NCI-H128 (cell line): ENCODE data around the gene PTPRK.

ENCODE experiments used
- DNase-seq: peaks from one replicate; lab custom pipeline; 2025; ENCODE audit not compliant: unreplicated experiment; lab: John Stamatoyannopoulos, UW

Gene PTPRK

GRCh38 chr6:128305228-128305627 lies 215.2 kb downstream of the PTPRK start:
- no peak for DNase-seq

GRCh38 chr6:128303870-128304269 lies 216.5 kb downstream of the PTPRK start:
- DNase-seq = no peak

GRCh38 chr6:128302942-128303341 lies 217.5 kb downstream of the PTPRK start:
- DNase-seq = no peak

- DNase-seq = no peak
These were observed 224.7 kb downstream of the PTPRK start for GRCh38 chr6:128295670-128296069.

- no peak for DNase-seq
These were observed 230.2 kb downstream of the PTPRK start for GRCh38 chr6:128290221-128290620.

- no peak for DNase-seq
These were observed 236.3 kb downstream of the PTPRK start for GRCh38 chr6:128284128-128284527.

- no peak for DNase-seq
These were observed 237.4 kb downstream of the PTPRK start for GRCh38 chr6:128282961-128283360.

- DNase-seq = no peak
These were observed 239.4 kb downstream of the PTPRK start for GRCh38 chr6:128280960-128281359.

- no peak for DNase-seq
These were observed 240.3 kb downstream of the PTPRK start for GRCh38 chr6:128280066-128280465.

GRCh38 chr6:128278836-128279235 lies 241.6 kb downstream of the PTPRK start:
- no peak for DNase-seq

- DNase-seq = no peak
These were observed 243.0 kb downstream of the PTPRK start for GRCh38 chr6:128277379-128277778.

GRCh38 chr6:128276311-128276710 lies 244.1 kb downstream of the PTPRK start:
- DNase-seq = no peak

- DNase-seq = no peak
These were observed 244.7 kb downstream of the PTPRK start for GRCh38 chr6:128275681-128276080.

GRCh38 chr6:128275030-128275429 lies 245.4 kb downstream of the PTPRK start:
- DNase-seq = no peak

- no peak for DNase-seq
These were observed 248.9 kb downstream of the PTPRK start for GRCh38 chr6:128271527-128271926.

GRCh38 chr6:128271011-128271410 lies 249.4 kb downstream of the PTPRK start:
- DNase-seq = no peak

- no peak for DNase-seq
These were observed 253.5 kb downstream of the PTPRK start for GRCh38 chr6:128266946-128267345.

- DNase-seq = no peak
These were observed 254.7 kb downstream of the PTPRK start for GRCh38 chr6:128265706-128266105.

GRCh38 chr6:128259730-128260685 lies 260.4 kb downstream of the PTPRK start:
- no peak for DNase-seq

- no peak for DNase-seq
These were observed 261.2 kb downstream of the PTPRK start for GRCh38 chr6:128259029-128259724.

- DNase-seq = no peak
These were observed 264.3 kb downstream of the PTPRK start for GRCh38 chr6:128256095-128256494.
